Astrocyte of the spinal cord (primary cell): ENCODE measurements around the gene ACER3.
"Not testable (repeated sequence)": the region's sequence is repeated elsewhere in the genome, so short reads cannot be mapped to it uniquely, and the experiment has no call there.

ENCODE experiments used
- DNase-seq: peaks from one replicate; pipeline ENCODE4 v3.0.0; 2011; ENCODE audit warnings: low read depth, low spot score
- H3K4me3 ChIP-seq: 2 replicates; pipeline ENCODE4 v1.5.1; 2011; ENCODE audit warnings: low read depth, mild to moderate bottlenecking, low read length, moderate library complexity
- in situ Hi-C: cut with HindIII; loops from 2 replicates; pipeline ENCODE4 v1.10.0; 2017; ENCODE audit warnings: low sequenced_read_pairs
- TF ChIP-seq, protein P1 (sequence below): IDR thresholded peaks from 2 replicates; pipeline ENCODE4 v1.5.1; 2012; ENCODE audit warnings: low read depth, mild to moderate bottlenecking, low read length, inconsistent platforms

Gene ACER3

GRCh38 chr11:76889411-76889975 lies 28.8 kb downstream of the ACER3 start:
- no peak for DNase-seq
- TF ChIP-seq, protein P1, sequence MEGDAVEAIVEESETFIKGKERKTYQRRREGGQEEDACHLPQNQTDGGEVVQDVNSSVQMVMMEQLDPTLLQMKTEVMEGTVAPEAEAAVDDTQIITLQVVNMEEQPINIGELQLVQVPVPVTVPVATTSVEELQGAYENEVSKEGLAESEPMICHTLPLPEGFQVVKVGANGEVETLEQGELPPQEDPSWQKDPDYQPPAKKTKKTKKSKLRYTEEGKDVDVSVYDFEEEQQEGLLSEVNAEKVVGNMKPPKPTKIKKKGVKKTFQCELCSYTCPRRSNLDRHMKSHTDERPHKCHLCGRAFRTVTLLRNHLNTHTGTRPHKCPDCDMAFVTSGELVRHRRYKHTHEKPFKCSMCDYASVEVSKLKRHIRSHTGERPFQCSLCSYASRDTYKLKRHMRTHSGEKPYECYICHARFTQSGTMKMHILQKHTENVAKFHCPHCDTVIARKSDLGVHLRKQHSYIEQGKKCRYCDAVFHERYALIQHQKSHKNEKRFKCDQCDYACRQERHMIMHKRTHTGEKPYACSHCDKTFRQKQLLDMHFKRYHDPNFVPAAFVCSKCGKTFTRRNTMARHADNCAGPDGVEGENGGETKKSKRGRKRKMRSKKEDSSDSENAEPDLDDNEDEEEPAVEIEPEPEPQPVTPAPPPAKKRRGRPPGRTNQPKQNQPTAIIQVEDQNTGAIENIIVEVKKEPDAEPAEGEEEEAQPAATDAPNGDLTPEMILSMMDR = no peak
- H3K4me3 ChIP-seq = no peak overlapping the region
- in situ Hi-C loops = no loop called here

GRCh38 chr11:76890329-76890728 lies 29.6 kb downstream of the ACER3 start:
- in situ Hi-C loops = no loop called here
- TF ChIP-seq, protein P1 = no peak
- DNase-seq = no peak
- H3K4me3 ChIP-seq = no peak overlapping the region

DNA sequence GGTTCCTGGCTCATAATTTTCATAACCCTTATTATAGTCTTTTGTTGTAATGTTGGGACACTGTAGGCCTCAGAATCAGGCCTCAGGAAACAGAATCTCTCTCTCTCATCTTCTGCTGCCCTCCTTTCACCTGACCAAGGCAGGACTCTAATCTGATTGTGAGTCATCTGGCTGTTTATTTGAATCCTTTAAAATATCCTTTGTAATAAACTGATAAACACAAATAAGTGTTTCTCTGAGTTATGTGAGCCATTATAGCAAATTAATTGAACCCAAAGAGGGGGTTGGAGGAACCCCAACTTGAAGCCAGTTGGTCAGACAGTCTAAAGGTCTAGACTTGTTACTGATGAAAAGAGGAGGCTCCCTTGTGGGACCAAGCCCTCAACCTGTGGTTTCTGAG lies 30.6 kb downstream of the ACER3 start:
- in situ Hi-C loops = no loop called here
- no peak for DNase-seq
- no peak overlapping the region for H3K4me3 ChIP-seq
- TF ChIP-seq, protein P1 = no peak

DNA sequence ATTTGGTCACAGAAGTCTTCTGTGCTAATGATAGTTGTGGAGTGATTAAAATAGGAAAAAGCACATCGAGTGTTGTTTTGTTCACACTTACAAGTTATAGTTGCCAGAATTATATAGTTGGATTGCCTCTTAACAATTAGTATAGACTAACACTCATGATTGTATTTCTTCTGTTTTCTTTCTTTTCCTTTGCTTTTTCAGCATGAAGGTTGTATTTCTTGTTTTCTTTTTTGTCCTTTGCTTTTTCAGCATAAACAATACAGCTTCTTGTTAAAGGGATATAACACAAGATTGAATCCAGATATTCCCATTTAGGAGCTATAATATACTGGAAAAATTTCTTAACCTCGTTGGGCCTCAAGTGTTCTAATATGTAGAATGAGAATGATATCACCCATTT lies 31.1 kb downstream of the ACER3 start:
- TF ChIP-seq, protein P1 = no peak
- in situ Hi-C loops = no loop called here
- H3K4me3 ChIP-seq = no peak overlapping the region
- no peak for DNase-seq

DNA sequence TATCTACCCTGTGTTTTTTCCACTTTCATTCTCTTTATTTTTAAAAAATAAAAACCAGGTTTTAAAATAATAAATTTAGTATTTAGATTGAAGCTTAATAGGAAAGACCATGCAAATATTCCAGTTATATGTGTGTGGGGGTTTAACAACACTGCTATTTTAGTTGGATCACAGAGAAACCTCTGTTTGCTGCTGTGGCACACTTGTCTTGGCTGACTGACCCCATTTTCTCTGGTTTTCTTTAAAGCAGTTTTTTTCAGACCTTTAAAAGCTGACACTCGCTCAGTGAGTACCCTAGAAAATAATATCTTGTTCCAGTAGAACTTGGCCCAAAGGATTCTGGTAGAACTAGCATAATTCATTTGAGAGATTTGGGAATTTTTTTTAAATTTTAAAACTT lies 31.6 kb downstream of the ACER3 start:
- DNase-seq = no peak
- in situ Hi-C loops = no loop called here
- TF ChIP-seq, protein P1 = no peak
- H3K4me3 ChIP-seq = no peak overlapping the region

GRCh38 chr11:76897233-76897632 lies 36.5 kb downstream of the ACER3 start:
- in situ Hi-C loops = no loop called here
- H3K4me3 ChIP-seq = no peak overlapping the region
- TF ChIP-seq, protein P1 = no peak
- no peak for DNase-seq

DNA sequence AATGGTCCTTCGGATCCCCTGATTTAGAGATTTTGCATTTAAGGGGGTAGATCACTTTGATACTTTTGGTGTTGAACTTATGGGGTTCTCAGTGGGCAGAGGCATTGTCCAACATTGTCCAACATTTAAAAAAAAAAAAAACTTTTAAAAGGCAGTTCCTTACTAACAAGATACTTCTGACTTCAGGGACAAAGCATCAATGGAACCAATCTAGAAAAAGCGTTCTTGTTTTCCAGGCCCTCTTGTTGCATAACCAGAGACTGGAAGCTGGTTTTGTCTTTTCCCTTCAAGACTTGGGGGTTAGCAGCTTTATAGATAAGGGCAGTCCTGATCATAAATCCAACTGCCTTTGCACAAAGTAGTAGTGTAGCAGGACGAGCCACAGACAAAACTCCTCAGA lies 40.4 kb downstream of the ACER3 start:
- DNase-seq = no peak
- H3K4me3 ChIP-seq = no peak overlapping the region
- TF ChIP-seq, protein P1 = no peak
- in situ Hi-C loops = no loop called here

- in situ Hi-C loops = not testable (repeated sequence)
These were observed 40.9 kb downstream of the ACER3 start for GRCh38 chr11:76901622-76902021.

More at GRCh38 chr11:76901622-76902021, 40.9 kb downstream of the ACER3 start:
- not testable (repeated sequence) for DNase-seq, H3K4me3 ChIP-seq
